MM.1S (cell line): ENCODE data around the gene ANLN.

Experiments used
- CTCF ChIP-seq: fragments of 300-600 bp; sonication (generic); IDR thresholded peaks from 2 replicates; pipeline ENCODE4 v1.5.1; 2016; ENCODE audit warnings: antibody characterized with exemption, low read length, mixed read lengths
- EZH2 ChIP-seq: fragments of 300-600 bp; sonication (generic); optimal IDR thresholded peaks from 2 replicates; pipeline ENCODE3; 2017; ENCODE audit warnings: low read depth, mild to moderate bottlenecking, antibody characterized with exemption, low read length, mixed read lengths

DNA sequence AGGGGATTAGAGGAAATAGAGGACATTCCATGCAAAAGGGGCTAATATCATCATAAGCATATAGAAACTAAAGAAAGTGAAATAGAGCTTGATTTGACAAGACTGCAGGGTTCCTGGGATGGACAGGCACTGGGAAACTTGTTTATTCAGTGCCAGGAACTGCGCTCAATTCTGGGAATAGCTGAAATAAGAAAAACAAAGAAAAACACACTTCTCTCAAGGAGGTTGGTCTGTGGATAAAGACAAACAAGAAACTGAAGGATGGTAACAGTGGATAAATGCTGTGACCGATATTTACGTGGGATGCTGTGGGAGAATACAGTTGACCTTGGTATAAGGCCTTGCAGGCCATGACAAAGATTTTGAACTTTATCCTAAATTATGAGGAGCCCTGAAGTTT, 40.9 kb upstream of the ANLN start:
- TF ChIP-seq EZH2 (no peak), CTCF (no peak)
